PC-3 (cell line): ENCODE results near the gene APBA1. TPM values are rescaled to one million over a fixed set of nuclear protein-coding genes. Genes with fewer than 3 reads are reported as not detected.

ENCODE experiments used
- ATAC-seq: fragments of 200-7000 bp; cut with Tn5 transposase; 2 replicates; pipeline ENCODE4 v1.9.1; 2020; ENCODE audit warnings: mild to moderate bottlenecking, moderate library complexity
- BruUV-seq: library from RNA; stranded (reverse); fragments of 400-500 nt; replicated peaks from 2 replicates; lab custom pipeline; 2021; lab: Mats Ljungman, UMichigan
- CTCF ChIA-PET: fragments of 300-600 bp; sonication (Branson Sonifier 250); formaldehyde crosslinking; loops from one replicate; lab custom pipeline; 2022; ENCODE audit warnings: antibody characterized with exemption; lab: Charles Lee
- POLR2A ChIA-PET: fragments of 300-600 bp; sonication (Branson Sonifier 250); formaldehyde crosslinking; loops from one replicate; lab custom pipeline; 2022; ENCODE audit warnings: antibody characterized with exemption; ENCODE audit not compliant: unreplicated experiment; lab: Charles Lee
- DNase-seq: peaks from one replicate; pipeline ENCODE4 v3.0.0-alpha.2; 2015
- H2AFZ ChIP-seq: fragments of 300-600 bp; sonication (generic); 2 replicates; pipeline ENCODE4 v1.6.0; 2016; ENCODE audit warnings: antibody characterized with exemption, low read length
- H3F3A ChIP-seq: fragments of 300-600 bp; sonication (generic); one replicate; pipeline ENCODE4 v1.6.0; 2017; ENCODE audit warnings: antibody characterized with exemption, low read length, control low read depth, mild to moderate bottlenecking; ENCODE audit not compliant: unreplicated experiment
- H3K27ac ChIP-seq: fragments of 300-600 bp; sonication (generic); 2 replicates; pipeline ENCODE4 v1.5.1; 2016; ENCODE audit warnings: mild to moderate bottlenecking, low read length
- H3K27me3 ChIP-seq: fragments of 300-600 bp; sonication (generic); 2 replicates; pipeline ENCODE4 v1.6.1; 2016; ENCODE audit warnings: low read length, mixed read lengths
- H3K36me3 ChIP-seq: fragments of 300-600 bp; sonication (generic); 2 replicates; pipeline ENCODE4 v1.6.1; 2016; ENCODE audit warnings: low read depth, mixed run types, low read length, mixed read lengths
- H3K4me1 ChIP-seq: fragments of 300-600 bp; sonication (generic); 2 replicates; pipeline ENCODE4 v1.5.1; 2016; ENCODE audit warnings: low read length; ENCODE audit not compliant: insufficient read depth
- H3K4me2 ChIP-seq: fragments of 300-600 bp; sonication (generic); 2 replicates; pipeline ENCODE4 v1.6.0; 2016; ENCODE audit warnings: low read length
- H3K4me3 ChIP-seq: fragments of 300-600 bp; sonication (generic); 2 replicates; pipeline ENCODE4 v1.5.1; 2016; ENCODE audit warnings: mild to moderate bottlenecking, low read length, mixed read lengths
- H3K79me2 ChIP-seq: fragments of 300-600 bp; sonication (generic); 2 replicates; pipeline ENCODE4 v1.6.1; 2017; ENCODE audit warnings: low read length, mixed read lengths
- H3K9ac ChIP-seq: fragments of 300-600 bp; sonication (generic); 2 replicates; pipeline ENCODE4 v1.6.0; 2016; ENCODE audit warnings: mild to moderate bottlenecking, low read length
- H3K9me2 ChIP-seq: fragments of 300-600 bp; sonication (generic); replicated peaks from 2 replicates; pipeline ENCODE4 v1.6.1; 2016; ENCODE audit warnings: mixed run types, low read length, mixed read lengths
- H3K9me3 ChIP-seq: fragments of 300-600 bp; sonication (generic); 2 replicates; pipeline ENCODE4 v1.6.1; 2016; ENCODE audit warnings: low read length, mixed read lengths
- H4K20me1 ChIP-seq: fragments of 300-600 bp; sonication (generic); 2 replicates; pipeline ENCODE4 v1.6.1; 2016; ENCODE audit warnings: low read length, mixed read lengths
- EZH2 ChIP-seq: fragments of 300-600 bp; sonication (generic); IDR thresholded peaks from one replicate; pipeline ENCODE4 v1.6.1; 2017; ENCODE audit warnings: antibody characterized with exemption, mild to moderate bottlenecking, low read length; ENCODE audit not compliant: unreplicated experiment
- EZH2phosphoT487 ChIP-seq: fragments of 300-600 bp; sonication (generic); IDR thresholded peaks from 2 replicates; pipeline ENCODE4 v1.6.1; 2018; ENCODE audit warnings: mild to moderate bottlenecking, antibody characterized with exemption, low read length, borderline replicate concordance
- intact Hi-C: fragments of 100-400 bp; cut with micrococcal nuclease; formaldehyde crosslinking; loops from 2 replicates; pipeline ENCODE4 v1.9.0; 2023
- total RNA-seq: library from RNA; depleted of rRNA; stranded (reverse); fragments of >200 nt; gene quantifications from 2 replicates; pipeline ENCODE4 v1.2.3, GENCODE V29; 2014
- TF ChIP-seq, protein P1 (sequence below): fragments of 300-600 bp; sonication (generic); conservative IDR thresholded peaks from 2 replicates; pipeline ENCODE4 v1.5.1; 2017; ENCODE audit warnings: antibody characterized with exemption, low read depth, mild to moderate bottlenecking, low read length

Gene APBA1
- total RNA-seq, 1 experiment from 2014 or later = 0.07 TPM

DNA sequence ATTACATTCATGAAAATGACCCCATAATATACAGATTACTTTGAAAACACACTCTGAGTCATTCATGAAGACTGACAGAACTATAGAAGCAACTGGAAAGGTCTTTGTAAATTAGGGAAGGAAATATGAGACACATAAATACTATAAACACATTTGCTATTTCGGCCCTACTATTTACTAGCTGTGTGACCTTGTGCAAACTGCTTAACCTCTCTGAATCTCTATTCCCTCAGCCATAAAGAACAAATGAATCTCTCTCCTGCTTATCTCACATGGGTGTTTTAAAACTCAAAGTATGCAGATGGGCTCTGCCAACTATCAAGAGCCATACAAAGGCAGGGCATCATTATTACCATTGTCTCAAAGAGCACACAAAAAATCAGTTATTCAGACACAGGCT, 52.9 kb downstream of the APBA1 start:
- H3K27me3 ChIP-seq = peaks cover 26% of the 10 kb centered on the region; the same call in 1 of the 2 replicates
- POLR2A ChIA-PET = no interaction called here
- no peaks in the 10 kb centered on the region for H3F3A ChIP-seq
- TF ChIP-seq, protein P1, sequence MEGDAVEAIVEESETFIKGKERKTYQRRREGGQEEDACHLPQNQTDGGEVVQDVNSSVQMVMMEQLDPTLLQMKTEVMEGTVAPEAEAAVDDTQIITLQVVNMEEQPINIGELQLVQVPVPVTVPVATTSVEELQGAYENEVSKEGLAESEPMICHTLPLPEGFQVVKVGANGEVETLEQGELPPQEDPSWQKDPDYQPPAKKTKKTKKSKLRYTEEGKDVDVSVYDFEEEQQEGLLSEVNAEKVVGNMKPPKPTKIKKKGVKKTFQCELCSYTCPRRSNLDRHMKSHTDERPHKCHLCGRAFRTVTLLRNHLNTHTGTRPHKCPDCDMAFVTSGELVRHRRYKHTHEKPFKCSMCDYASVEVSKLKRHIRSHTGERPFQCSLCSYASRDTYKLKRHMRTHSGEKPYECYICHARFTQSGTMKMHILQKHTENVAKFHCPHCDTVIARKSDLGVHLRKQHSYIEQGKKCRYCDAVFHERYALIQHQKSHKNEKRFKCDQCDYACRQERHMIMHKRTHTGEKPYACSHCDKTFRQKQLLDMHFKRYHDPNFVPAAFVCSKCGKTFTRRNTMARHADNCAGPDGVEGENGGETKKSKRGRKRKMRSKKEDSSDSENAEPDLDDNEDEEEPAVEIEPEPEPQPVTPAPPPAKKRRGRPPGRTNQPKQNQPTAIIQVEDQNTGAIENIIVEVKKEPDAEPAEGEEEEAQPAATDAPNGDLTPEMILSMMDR = no peak
- TF ChIP-seq EZH2 = no peak
- TF ChIP-seq EZH2phosphoT487 = no peak
- no TSS peak for BruUV-seq
- no peak overlapping the region for H3K27ac ChIP-seq
- ATAC-seq (no peak), DNase-seq (no peak)
- no peaks in the 10 kb centered on the region for H3K4me1 ChIP-seq
- intact Hi-C loops = no loop called here
- H3K4me2 ChIP-seq = no peak overlapping the region
- CTCF ChIA-PET = no interaction called here
- no peak overlapping the region for H2AFZ ChIP-seq
- no peak overlapping the region for H3K9ac ChIP-seq
- H3K4me3 ChIP-seq = no peak overlapping the region
- no peaks in the 10 kb centered on the region for H3K9me2 ChIP-seq
- no peaks in the 10 kb centered on the region for H3K9me3 ChIP-seq
- no peaks in the 10 kb centered on the region for H3K36me3 ChIP-seq
- no peaks in the 10 kb centered on the region for H3K79me2 ChIP-seq
- H4K20me1 ChIP-seq = no peaks in the 10 kb centered on the region

DNA sequence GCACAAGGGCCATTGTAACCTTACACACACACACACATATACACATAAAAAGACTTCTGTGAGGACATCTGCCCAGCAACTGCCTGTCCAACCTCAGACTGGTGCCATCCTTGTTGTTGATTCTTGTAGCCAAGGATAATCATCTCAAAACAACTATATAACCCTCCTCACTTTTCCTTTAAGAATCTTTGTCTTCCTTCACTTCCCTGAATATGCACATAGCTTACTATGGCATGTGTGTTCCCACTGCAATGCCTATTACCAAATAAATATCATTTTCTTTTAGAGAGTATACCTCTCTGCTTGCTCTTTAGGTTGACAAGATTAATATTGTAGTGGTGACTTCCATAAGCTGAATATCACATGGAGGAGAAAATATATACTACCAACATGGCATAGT, 55.2 kb downstream of the APBA1 start:
- no peak overlapping the region for H3K4me2 ChIP-seq
- H3K9ac ChIP-seq = no peak overlapping the region
- no peak overlapping the region for H2AFZ ChIP-seq
- H3K9me2 ChIP-seq = no peaks in the 10 kb centered on the region
- H3K27ac ChIP-seq = no peak overlapping the region
- BruUV-seq = no TSS peak
- H3K36me3 ChIP-seq = no peaks in the 10 kb centered on the region
- no peaks in the 10 kb centered on the region for H4K20me1 ChIP-seq
- no peaks in the 10 kb centered on the region for H3F3A ChIP-seq
- no peak for DNase-seq
- no peaks in the 10 kb centered on the region for H3K79me2 ChIP-seq
- intact Hi-C loops = no loop called here
- no peak overlapping the region for H3K4me3 ChIP-seq
- TF ChIP-seq EZH2 (no peak), EZH2phosphoT487 (no peak)
- TF ChIP-seq, protein P1 = no peak
- POLR2A ChIA-PET = no interaction called here
- peaks cover 39% of the 10 kb centered on the region; the same call in 1 of the 2 replicates for H3K27me3 ChIP-seq
- no peaks in the 10 kb centered on the region for H3K9me3 ChIP-seq
- H3K4me1 ChIP-seq = no peaks in the 10 kb centered on the region
- no peak for ATAC-seq
- CTCF ChIA-PET = no interaction called here

DNA sequence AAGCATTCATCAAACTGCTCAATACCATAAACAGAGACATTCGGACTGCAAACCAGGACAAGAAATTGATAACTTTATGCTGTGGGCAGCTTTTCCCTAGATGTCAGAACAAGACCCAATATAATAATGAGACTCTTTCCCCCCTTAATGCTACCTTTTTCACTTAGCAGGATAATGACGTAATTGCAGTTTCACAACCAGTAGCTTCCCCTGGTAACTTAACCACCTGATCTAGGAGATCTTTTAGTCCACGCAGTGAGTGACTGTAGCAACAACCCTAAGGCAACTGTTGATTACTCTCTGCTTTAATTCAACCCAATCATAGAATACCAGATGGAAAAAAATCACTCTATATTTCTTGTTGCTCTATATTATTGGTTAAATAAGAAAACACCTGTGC, 56.3 kb downstream of the APBA1 start:
- Histone ChIP-seq H3K9me3 (no peaks in the 10 kb centered on the region), H3K36me3 (no peaks in the 10 kb centered on the region), H3K27me3 (peaks cover 41% of the 10 kb centered on the region; the same call in 1 of the 2 replicates), H3K9ac (no peak overlapping the region), H3K27ac (no peak overlapping the region), H3F3A (no peaks in the 10 kb centered on the region), H3K4me2 (no peak overlapping the region), H4K20me1 (no peaks in the 10 kb centered on the region), H3K4me3 (no peak overlapping the region), H3K9me2 (no peaks in the 10 kb centered on the region), H3K79me2 (no peaks in the 10 kb centered on the region), H3K4me1 (no peaks in the 10 kb centered on the region), H2AFZ (no peak overlapping the region)
- ChIA-PET POLR2A (no interaction called here), CTCF (no interaction called here)
- TF ChIP-seq, protein P1 = no peak
- TF ChIP-seq EZH2 = no peak
- TF ChIP-seq EZH2phosphoT487 = no peak
- BruUV-seq = no TSS peak
- ATAC-seq (no peak), DNase-seq (no peak)
- intact Hi-C loops = no loop called here
